AG04449 (cell line): ENCODE measurements around the gene LUC7L.
"Not testable (repeated sequence)": the region's sequence is repeated elsewhere in the genome, so short reads cannot be mapped to it uniquely, and the experiment has no call there.

Experiments used
- CTCF ChIA-PET: fragments of 350-600 bp; formaldehyde crosslinking; extraction: SDS; loops from one replicate; lab custom pipeline; 2021; ENCODE audit warnings: antibody characterized with exemption; lab: Yijun Ruan, JAX
- POLR2A ChIA-PET: fragments of 400-600, 350-600 bp; formaldehyde crosslinking; extraction: SDS; loops from one replicate; lab custom pipeline; 2020; ENCODE audit warnings: antibody characterized with exemption, inconsistent platforms; lab: Yijun Ruan, JAX
- DNase-seq: peaks from one replicate; pipeline ENCODE4 v3.0.0-alpha.2; 2010; ENCODE audit warnings: low read depth, low spot score
- H3K4me3 ChIP-seq: 2 replicates; pipeline ENCODE4 v1.5.1; 2011; ENCODE audit warnings: low read depth, mild to moderate bottlenecking, control low read depth, low read length
- CTCF ChIP-seq: IDR thresholded peaks from one replicate; pipeline ENCODE4 v1.5.1; 2011; ENCODE audit warnings: mild to moderate bottlenecking, moderate library complexity, low read length, control low read depth, inconsistent platforms; ENCODE audit not compliant: insufficient read depth; ENCODE audit errors: missing control alignments

LUC7L gene

GRCh38 chr16:165539-166374, 63.5 kb downstream of the LUC7L start, which contains the start of gene HBM:
Gene HBM, plus strand, starts transcription at chr16:165978. Its CDS starts 20 bp downstream, at chr16:165998.
- ChIA-PET POLR2A (no interaction called here), CTCF (interaction anchor here (0.6 to 2.0 kb wide), 7 partner anchors 26 to 100 kb away, joined by 3 to 6 read pairs (median 3); no protein-coding TSS in a partner anchor)
- H3K4me3 ChIP-seq = no peak within 1 kb of the TSS
- no peak for DNase-seq
- TF ChIP-seq CTCF = no peak

- CTCF ChIA-PET = interaction anchor here (0.7 to 1.7 kb wide), 2 partner anchors 58 to 99 kb away, joined by 4 read pairs; no protein-coding TSS in a partner anchor
- H3K4me3 ChIP-seq = no peak overlapping the region
- POLR2A ChIA-PET = no interaction called here
- no peak for TF ChIP-seq CTCF
- DNase-seq = no peak
These were observed 64.3 kb downstream of the LUC7L start for GRCh38 chr16:164827-165538.

GRCh38 chr16:164134-164823, 65.0 kb downstream of the LUC7L start:
- DNase-seq, CTCF ChIA-PET, POLR2A ChIA-PET: not testable (repeated sequence)

GRCh38 chr16:163696-164095, 65.6 kb downstream of the LUC7L start:
- DNase-seq, H3K4me3 ChIP-seq, CTCF ChIA-PET, POLR2A ChIA-PET: not testable (repeated sequence)

More at GRCh38 chr16:164134-164823, 65.0 kb downstream of the LUC7L start:
- not testable (repeated sequence) for H3K4me3 ChIP-seq

- DNase-seq, POLR2A ChIA-PET, H3K4me3 ChIP-seq: not testable (repeated sequence)
- CTCF ChIA-PET = interaction anchor here (1.2 kb wide), 1 partner anchor 20 kb away, joined by 3 read pairs; no protein-coding TSS in a partner anchor
These were observed 66.1 kb downstream of the LUC7L start for GRCh38 chr16:163139-163538.

GRCh38 chr16:162271-162991, 66.8 kb downstream of the LUC7L start:
- TF ChIP-seq CTCF = no peak
- no peak for DNase-seq
- H3K4me3 ChIP-seq = no peak overlapping the region
- ChIA-PET CTCF (interaction anchor here (1.0 to 1.5 kb wide), 3 partner anchors 19 to 60 kb away, joined by 3 to 4 read pairs (median 3); no protein-coding TSS in a partner anchor), POLR2A (interaction anchor here (0.6 kb wide), 1 partner anchor 14 kb away, joined by 3 read pairs; no protein-coding TSS in a partner anchor)

GRCh38 chr16:160691-161190, 68.5 kb downstream of the LUC7L start:
- no peak for TF ChIP-seq CTCF
- no peak overlapping the region for H3K4me3 ChIP-seq
- no peak for DNase-seq
- ChIA-PET CTCF (interaction anchor here (1.0 to 1.5 kb wide), 3 partner anchors 21 to 64 kb away, joined by 3 to 4 read pairs (median 4); no protein-coding TSS in a partner anchor), POLR2A (no interaction called here)

GRCh38 chr16:160242-160641, 69.0 kb downstream of the LUC7L start:
- POLR2A ChIA-PET, CTCF ChIA-PET, DNase-seq, H3K4me3 ChIP-seq: not testable (repeated sequence)
